HCT116 (cell line): Measurements from ENCODE around the gene FLT3. TPM values are rescaled to one million over a fixed set of nuclear protein-coding genes. Genes with fewer than 3 reads are reported as not detected.

Source experiments
- ATAC-seq: fragments of 200-7000 bp; cut with Tn5 transposase; 2 replicates; pipeline ENCODE4 v1.9.1; 2020; ENCODE audit warnings: mild to moderate bottlenecking, moderate library complexity
- BruUV-seq: library from RNA; stranded (reverse); fragments of 400-500 nt; replicated peaks from 2 replicates; lab custom pipeline; 2021; lab: Mats Ljungman, UMichigan
- CTCF ChIA-PET: fragments of 300-600 bp; sonication (Branson Sonifier 250); formaldehyde crosslinking; loops from one replicate; lab custom pipeline; 2021; ENCODE audit warnings: antibody characterized with exemption; lab: Charles Lee
- POLR2A ChIA-PET: fragments of 300-600, 350-600 bp; sonication (Branson Sonifier 250); formaldehyde crosslinking; loops from one replicate; lab custom pipeline; 2021; ENCODE audit warnings: antibody characterized with exemption; lab: Charles Lee
- RAD21 ChIA-PET, 2 experiments: fragments of 300-600 bp; sonication (Branson Sonifier 250); formaldehyde crosslinking; loops; one replicate each; lab custom pipeline; 2023; ENCODE audit warnings: low total read pairs in 2 of 2; ENCODE audit not compliant: uncharacterized antibody in 2 of 2, unreplicated experiment in 2 of 2, low non-redundant PET in 1 of 2; lab: Charles Lee
- DNase-seq: peaks from one replicate; pipeline ENCODE4 v3.0.0-alpha.2; 2010; ENCODE audit warnings: low read depth, low spot score
- H2AFZ ChIP-seq: fragments of 200-600 bp; shearing (Covaris generic), sonication (generic); 2 replicates; pipeline ENCODE4 v1.6.1; 2017; ENCODE audit warnings: low read depth, mixed run types, mixed read lengths, antibody characterized with exemption, low read length; ENCODE audit not compliant: poor library complexity, severe bottlenecking
- H3K27ac ChIP-seq: 2 replicates; pipeline ENCODE4 v1.5.1; 2012; ENCODE audit warnings: low read depth, low read length
- H3K27me3 ChIP-seq: fragments of 200-600 bp; sonication (generic); 2 replicates; pipeline ENCODE4 v1.6.1; 2016; ENCODE audit warnings: mixed run types, low read length, mixed read lengths; ENCODE audit not compliant: insufficient read depth
- H3K36me3 ChIP-seq, 2 experiments: fragments of 200-500 bp in 1 of 2; fragments of 200-600 bp in 1 of 2; sonication (Bioruptor generic) in 1 of 2; sonication (generic) in 1 of 2; 2 replicates each; pipeline versions ENCODE4 v1.5.1 to v1.6.1; 2014 to 2016; ENCODE audit warnings: low read length in 2 of 2, inconsistent platforms in 1 of 2, mixed read lengths in 1 of 2, mixed run types in 1 of 2; ENCODE audit not compliant: insufficient read depth in 2 of 2, control insufficient read depth in 1 of 2
- H3K4me1 ChIP-seq, 2 experiments: fragments of 200-600 bp in 1 of 2; sonication (generic) in 1 of 2; 2 replicates each; pipeline versions ENCODE4 v1.5.1 to v1.6.1; 2012 to 2017; ENCODE audit warnings: low read length in 2 of 2, inconsistent platforms in 1 of 2, mild to moderate bottlenecking in 1 of 2, mixed read lengths in 1 of 2, mixed run types in 1 of 2, moderate library complexity in 1 of 2; ENCODE audit not compliant: insufficient read depth in 2 of 2, control insufficient read depth in 1 of 2
- H3K4me2 ChIP-seq: fragments of 200-600 bp; sonication (generic); 2 replicates; pipeline ENCODE4 v1.6.1; 2017; ENCODE audit warnings: mixed run types, low read length, mixed read lengths
- H3K4me3 ChIP-seq, 2 experiments: fragments of 200-600 bp in 1 of 2; sonication (generic) in 1 of 2; replicated peaks in 1 of 2; 2 replicates each; pipeline ENCODE4 v1.5.1; 2011 to 2016; ENCODE audit warnings: low read length in 2 of 2, control low read depth in 1 of 2, low read depth in 1 of 2, mild to moderate bottlenecking in 1 of 2, mixed read lengths in 1 of 2, mixed run types in 1 of 2
- H3K79me2 ChIP-seq: fragments of 200-600 bp; sonication (generic); 2 replicates; pipeline ENCODE4 v1.6.1; 2017; ENCODE audit warnings: mild to moderate bottlenecking, mixed run types, low read length, moderate library complexity, mixed read lengths; ENCODE audit not compliant: insufficient read depth
- H3K9ac ChIP-seq: fragments of 200-600 bp; sonication (generic); 2 replicates; pipeline ENCODE4 v1.6.1; 2016; ENCODE audit warnings: low read length, mixed read lengths
- H3K9me2 ChIP-seq: fragments of 200-600 bp; sonication (generic), shearing (Covaris generic); 2 replicates; pipeline ENCODE4 v1.6.1; 2017; ENCODE audit warnings: mixed run types, mild to moderate bottlenecking, moderate library complexity; ENCODE audit not compliant: insufficient read depth
- H3K9me3 ChIP-seq, 2 experiments: fragments of 200-500 bp in 1 of 2; fragments of 200-600 bp in 1 of 2; sonication (Bioruptor generic) in 1 of 2; sonication (generic) in 1 of 2; 2 replicates each; pipeline ENCODE4 v1.6.1; 2014 to 2017; ENCODE audit warnings: low read length in 2 of 2, mixed read lengths in 2 of 2, inconsistent platforms in 1 of 2, low read depth in 1 of 2, mild to moderate bottlenecking in 1 of 2, mixed run types in 1 of 2, moderate library complexity in 1 of 2; ENCODE audit not compliant: control insufficient read depth in 1 of 2, insufficient read depth in 1 of 2
- H4K20me1 ChIP-seq: fragments of 200-600 bp; sonication (generic), shearing (Covaris generic); 2 replicates; pipeline ENCODE4 v1.6.1; 2017; ENCODE audit warnings: mixed run types, mild to moderate bottlenecking, moderate library complexity; ENCODE audit not compliant: insufficient read depth
- ATF3 ChIP-seq: IDR thresholded peaks from 2 replicates; pipeline ENCODE4 v1.6.1; 2012
- CBX3 ChIP-seq: IDR thresholded peaks from 2 replicates; pipeline ENCODE4 v1.6.1; 2012; ENCODE audit warnings: low read depth
- CTCF ChIP-seq, 3 experiments: fragments of 200-600 bp in 1 of 3; sonication (generic) in 1 of 3; IDR thresholded peaks in 2 of 3; conservative IDR thresholded peaks in 1 of 3; 2 replicates each; pipeline ENCODE4 v1.5.1; 2012 to 2017; ENCODE audit warnings: low read depth in 2 of 3, low read length in 2 of 3, antibody characterized with exemption in 1 of 3, borderline replicate concordance in 1 of 3, control low read depth in 1 of 3, mild to moderate bottlenecking in 1 of 3, mixed read lengths in 1 of 3, mixed run types in 1 of 3, moderate library complexity in 1 of 3; ENCODE audit not compliant: insufficient read depth in 1 of 3
- EGR1 ChIP-seq: IDR thresholded peaks from 2 replicates; pipeline ENCODE4 v1.6.1; 2012; ENCODE audit warnings: low read depth
- ELF1 ChIP-seq: IDR thresholded peaks from 2 replicates; pipeline ENCODE4 v1.6.1; 2012; ENCODE audit warnings: low read depth, borderline replicate concordance
- EZH2 ChIP-seq: fragments of 200-600 bp; sonication (generic); IDR thresholded peaks from 2 replicates; pipeline ENCODE4 v1.6.1; 2017; ENCODE audit warnings: antibody characterized with exemption, mixed run types
- FOSL1 ChIP-seq: IDR thresholded peaks from 2 replicates; pipeline ENCODE4 v1.6.1; 2012; ENCODE audit warnings: low read depth
- REST ChIP-seq: IDR thresholded peaks from 2 replicates; pipeline ENCODE4 v1.6.1; 2012; ENCODE audit warnings: low read depth
- YY1 ChIP-seq: IDR thresholded peaks from 2 replicates; pipeline ENCODE4 v1.6.1; 2011; ENCODE audit warnings: low read length, low read depth, moderate library complexity, mild to moderate bottlenecking; ENCODE audit not compliant: insufficient replicate concordance; ENCODE audit errors: extremely low read depth
- ZFX ChIP-seq: fragments of 450-650 bp; IDR thresholded peaks from 2 replicates; pipeline ENCODE4 v1.6.1; 2017
- intact Hi-C: fragments of 100-400 bp; cut with micrococcal nuclease; formaldehyde crosslinking; loops from 2 replicates; pipeline ENCODE4 v1.10.0; 2022
- total RNA-seq: library from RNA; stranded (reverse); gene quantifications from one replicate; pipeline ENCODE4 v1.2.1, GENCODE V29; 2021; ENCODE audit not compliant: unreplicated experiment

The FLT3 gene
- total RNA-seq, 1 experiment from 2014 or later, result 0.17 TPM

GRCh38 chr13:28097503-28097902 lies 2.9 kb downstream of the FLT3 start:
- no peak for DNase-seq
- Histone ChIP-seq H3K4me3 (no peak overlapping the region), H3K4me1 (peaks cover 0 to 13% of the 10 kb centered on the region in 2 experiments; a peak in 2 of 4 replicates), H3K36me3 (no peaks in the 10 kb centered on the region), H2AFZ (no peak overlapping the region), H3K27me3 (peaks cover 20% of the 10 kb centered on the region; the same call in 1 of the 2 replicates)
- intact Hi-C loops, result no loop called here
- ChIA-PET RAD21 (no interaction called here), CTCF (interaction anchor here (0.7 kb wide), 1 partner anchor 17 kb away, joined by 3 read pairs; no protein-coding TSS in a partner anchor)
- no peak for ATAC-seq
- TF ChIP-seq EGR1 (no peak), ELF1 (no peak), CBX3 (no peak), ATF3 (no peak), FOSL1 (no peak), EZH2 (no peak), REST (no peak), ZFX (no peak), YY1 (no peak), CTCF (IDR thresholded peaks at IDR 0.05 in 2 of 3, conservative IDR thresholded peaks at IDR 0.05 in 1 of 3; ENCODE audit: borderline replicate concordance in 1 of 3, insufficient read depth in 1 of 3, low read depth in 2 of 3, low read length in 2 of 3) (no peak)
- TF ChIP-seq, all 23 proteins: peak for 0
- Histone ChIP-seq H3K79me2 (no peaks in the 10 kb centered on the region), H3K9me3 (no peaks in the 10 kb centered on the region), H3K4me2 (no peak overlapping the region), H3K9ac (no peak overlapping the region), H4K20me1 (no peaks in the 10 kb centered on the region), H3K27ac (no peak overlapping the region), H3K9me2 (no peaks in the 10 kb centered on the region)
- POLR2A ChIA-PET, result no interaction called here
- no TSS peak for BruUV-seq
